H1 (cell line): Measurements from ENCODE around the gene CD68. TPM values are rescaled to one million over a fixed set of nuclear protein-coding genes. Genes with fewer than 3 reads are reported as not detected.

Experiments
- CTCF ChIA-PET: fragments of 300-600 bp; sonication (Branson Sonifier 250); formaldehyde crosslinking; loops from one replicate; lab custom pipeline; 2021; ENCODE audit not compliant: partially characterized antibody; lab: Charles Lee
- POLR2A ChIA-PET: fragments of 300-600 bp; sonication (Branson Sonifier 250); formaldehyde crosslinking; loops from one replicate; lab custom pipeline; 2021; ENCODE audit warnings: inconsistent platforms; ENCODE audit not compliant: partially characterized antibody; lab: Charles Lee
- DNase-seq, 2 experiments: peaks; one replicate each; pipeline versions ENCODE4 v3.0.0 to v3.0.0-alpha.2; 2010 to 2022; ENCODE audit warnings: low spot score in 2 of 2, low read depth in 1 of 2, mixed read lengths in 1 of 2
- FAIRE-seq: peaks from 2 replicates; lab custom pipeline; 2011; peaks lifted over from hg19 to GRCh38; lab: Jason Lieb, UNC
- H2AFZ ChIP-seq: 2 replicates; pipeline ENCODE4 v1.8.1; 2012; ENCODE audit warnings: low read length, inconsistent platforms
- H2AK5ac ChIP-seq: 2 replicates; pipeline ENCODE4 v1.6.1; 2013; ENCODE audit warnings: low read depth, low read length
- H2BK120ac ChIP-seq: replicated peaks from 2 replicates; pipeline ENCODE3; 2013; ENCODE audit warnings: low read depth, low read length, inconsistent platforms
- H2BK12ac ChIP-seq: 2 replicates; pipeline ENCODE4 v1.6.1; 2013; ENCODE audit warnings: low read depth, low read length
- H2BK15ac ChIP-seq: 2 replicates; pipeline ENCODE4 v1.6.1; 2013; ENCODE audit warnings: low read length
- H2BK20ac ChIP-seq: 2 replicates; pipeline ENCODE4 v1.6.1; 2013; ENCODE audit warnings: low read length
- H2BK5ac ChIP-seq: 2 replicates; pipeline ENCODE4 v1.6.1; 2013; ENCODE audit warnings: low read depth, low read length
- H3K14ac ChIP-seq: 2 replicates; pipeline ENCODE4 v1.6.1; 2013; ENCODE audit warnings: inconsistent platforms; ENCODE audit not compliant: insufficient read length
- H3K18ac ChIP-seq: 2 replicates; pipeline ENCODE4 v1.6.1; 2013; ENCODE audit warnings: low read length; ENCODE audit errors: extremely low read depth
- H3K23ac ChIP-seq: 2 replicates; pipeline ENCODE4 v1.6.1; 2013; ENCODE audit warnings: inconsistent platforms; ENCODE audit not compliant: insufficient read length
- H3K23me2 ChIP-seq: 2 replicates; pipeline ENCODE4 v1.6.1; 2013; ENCODE audit warnings: low read depth, low read length
- H3K27ac ChIP-seq: 2 replicates; pipeline ENCODE4 v1.6.1; 2011; ENCODE audit warnings: low read depth, low read length, inconsistent platforms
- H3K27me3 ChIP-seq, 4 experiments: replicated peaks in 1 of 4; 1 replicate in 1 of 4; 2 replicates in 3 of 4; pipeline versions ENCODE4 v1.6.1 to v1.8.1; 2011 to 2013; ENCODE audit warnings: low read length in 3 of 4, mild to moderate bottlenecking in 3 of 4, inconsistent platforms in 2 of 4, mixed read lengths in 2 of 4, moderate library complexity in 1 of 4; ENCODE audit not compliant: control insufficient read depth in 3 of 4, insufficient read depth in 3 of 4; ENCODE audit errors: extremely low read depth in 1 of 4
- H3K36me3 ChIP-seq, 4 experiments: 2 replicates each; pipeline versions ENCODE4 v1.6.1 to v1.8.1; 2011 to 2013; ENCODE audit warnings: mild to moderate bottlenecking in 4 of 4, low read length in 3 of 4, moderate library complexity in 2 of 4, control low read depth in 1 of 4, inconsistent platforms in 1 of 4; ENCODE audit not compliant: insufficient read depth in 4 of 4, control insufficient read depth in 2 of 4
- H3K4ac ChIP-seq: replicated peaks from 2 replicates; pipeline ENCODE3; 2013; ENCODE audit warnings: low read length, low read depth, mixed read lengths, inconsistent platforms; ENCODE audit not compliant: insufficient read length
- H3K4me1 ChIP-seq, 4 experiments: replicated peaks in 1 of 4; 1 replicate in 1 of 4; 2 replicates in 3 of 4; pipeline versions ENCODE4 v1.6.1 to v1.8.1; 2011 to 2013; ENCODE audit warnings: low read length in 3 of 4, inconsistent platforms in 2 of 4, mixed read lengths in 1 of 4; ENCODE audit not compliant: insufficient read depth in 4 of 4, control insufficient read depth in 3 of 4
- H3K4me2 ChIP-seq, 2 experiments: 2 replicates each; pipeline versions ENCODE4 v1.6.1 to v1.8.1; 2011 to 2013; ENCODE audit warnings: low read depth in 2 of 2, low read length in 2 of 2, control low read depth in 1 of 2, inconsistent platforms in 1 of 2, mild to moderate bottlenecking in 1 of 2; ENCODE audit not compliant: insufficient read depth in 1 of 2
- H3K4me3 ChIP-seq, 4 experiments: fragments of 200-600, 300-600 bp in 1 of 4; sonication (generic), shearing (Covaris generic), sonication (Bioruptor Twin) in 1 of 4; 2 replicates each; pipeline versions ENCODE4 v1.5.1 to v1.8.1; 2011 to 2016; ENCODE audit warnings: low read length in 4 of 4, low read depth in 3 of 4, control low read depth in 2 of 4, inconsistent platforms in 2 of 4, mild to moderate bottlenecking in 2 of 4, mixed read lengths in 1 of 4, moderate library complexity in 1 of 4; ENCODE audit not compliant: insufficient read depth in 2 of 4; ENCODE audit errors: extremely low read depth in 1 of 4
- H3K56ac ChIP-seq: replicated peaks from 2 replicates; pipeline ENCODE3; 2013; ENCODE audit warnings: low read depth, mild to moderate bottlenecking, mixed read lengths, low read length, inconsistent platforms; ENCODE audit not compliant: insufficient read length
- H3K79me1 ChIP-seq: 2 replicates; pipeline ENCODE4 v1.6.1; 2013; ENCODE audit warnings: low read depth, low read length, control low read depth
- H3K79me2 ChIP-seq, 2 experiments: 2 replicates each; pipeline versions ENCODE4 v1.6.1 to v1.8.1; 2012 to 2013; ENCODE audit warnings: low read length in 2 of 2, mild to moderate bottlenecking in 2 of 2, inconsistent platforms in 1 of 2; ENCODE audit not compliant: insufficient read depth in 2 of 2, control insufficient read depth in 1 of 2
- H3K9ac ChIP-seq, 4 experiments: replicated peaks in 1 of 4; 1 replicate in 1 of 4; 2 replicates in 3 of 4; pipeline versions ENCODE4 v1.6.1 to v1.8.1; 2011 to 2013; ENCODE audit warnings: low read depth in 3 of 4, low read length in 3 of 4, control low read depth in 2 of 4, mild to moderate bottlenecking in 2 of 4, moderate library complexity in 2 of 4, inconsistent platforms in 1 of 4; ENCODE audit errors: extremely low read depth in 1 of 4
- H3K9me3 ChIP-seq, 2 experiments: 2 replicates each; pipeline versions ENCODE4 v1.6.1 to v1.8.1; 2012 to 2013; ENCODE audit warnings: mild to moderate bottlenecking in 2 of 2, moderate library complexity in 2 of 2, control low read depth in 1 of 2, inconsistent platforms in 1 of 2, low read depth in 1 of 2, low read length in 1 of 2, mixed read lengths in 1 of 2; ENCODE audit not compliant: insufficient read depth in 2 of 2
- H4K20me1 ChIP-seq, 2 experiments: replicated peaks in 1 of 2; 2 replicates each; pipeline versions ENCODE3 to v1.8.1; 2011 to 2013; ENCODE audit warnings: inconsistent platforms in 2 of 2, low read length in 2 of 2, mild to moderate bottlenecking in 1 of 2; ENCODE audit not compliant: insufficient read depth in 2 of 2, control insufficient read depth in 1 of 2
- H4K5ac ChIP-seq: 2 replicates; pipeline ENCODE4 v1.6.1; 2013; ENCODE audit warnings: low read length, low read depth, mixed read lengths, inconsistent platforms; ENCODE audit not compliant: insufficient read length
- H4K8ac ChIP-seq: 2 replicates; pipeline ENCODE4 v1.8.0; 2013; ENCODE audit warnings: mild to moderate bottlenecking, moderate library complexity, low read length, inconsistent platforms; ENCODE audit not compliant: insufficient read depth; ENCODE audit errors: extremely low read depth
- H4K91ac ChIP-seq: replicated peaks from 2 replicates; pipeline ENCODE3; 2013; ENCODE audit warnings: low read length, mixed read lengths, inconsistent platforms; ENCODE audit not compliant: insufficient read length
- CBX5 ChIP-seq: fragments of 300-800, 300-1000 bp; sonication (generic); IDR thresholded peaks from 2 replicates; pipeline ENCODE4 v1.7.1; 2016; ENCODE audit warnings: antibody characterized with exemption, low read length, low read depth
- CBX8 ChIP-seq: fragments of 300-800, 300-1000 bp; sonication (generic); IDR thresholded peaks from 2 replicates; pipeline ENCODE4 v1.7.1; 2016; ENCODE audit warnings: low read depth, low read length, borderline replicate concordance
- GABPA ChIP-seq: IDR thresholded peaks from 2 replicates; pipeline ENCODE4 v1.6.1; 2011; ENCODE audit warnings: mild to moderate bottlenecking, low read length, moderate library complexity, borderline replicate concordance; ENCODE audit not compliant: insufficient read depth
- KDM5A ChIP-seq: fragments of 200-600 bp; IDR thresholded peaks from 2 replicates; pipeline ENCODE4 v1.7.1; 2012; ENCODE audit warnings: mild to moderate bottlenecking, low read length, inconsistent platforms, mixed read lengths
- MAX ChIP-seq: IDR thresholded peaks from 2 replicates; pipeline ENCODE4 v1.6.1; 2012; ENCODE audit warnings: inconsistent platforms
- POLR2A ChIP-seq, 2 experiments: IDR thresholded peaks; 1 replicate in 1 of 2; 2 replicates in 1 of 2; pipeline ENCODE4 v1.6.1; 2011; ENCODE audit warnings: low read depth in 2 of 2, low read length in 2 of 2, mild to moderate bottlenecking in 2 of 2; ENCODE audit errors: control extremely low read depth in 1 of 2
- TAF1 ChIP-seq: IDR thresholded peaks from 2 replicates; pipeline ENCODE4 v1.6.1; 2011; ENCODE audit warnings: mild to moderate bottlenecking, low read depth, low read length
- TBP ChIP-seq: IDR thresholded peaks from 2 replicates; pipeline ENCODE4 v1.6.1; 2011; ENCODE audit warnings: low read depth, low read length, improper control_type of control experiment
- WGBS, 2 experiments: shearing (Covaris generic) in 1 of 2; methylation state at CpG; one replicate each; pipeline versions ENCODE4 v1.1.6 to v1.1.7; 2013 to 2015; ENCODE audit warnings: low lambda C conversion rate in 2 of 2, mixed read lengths in 2 of 2, inconsistent platforms in 1 of 2, low coverage in 1 of 2, missing lambda C conversion rate in 1 of 2; ENCODE audit not compliant: insufficient replicate concordance in 2 of 2, insufficient coverage in 1 of 2, insufficient read length in 1 of 2; ENCODE audit errors: extremely low coverage in 1 of 2, missing lambda C conversion rate in 1 of 2; 5-methylcytosine and 5-hydroxymethylcytosine counted together
- polyA plus RNA-seq, 7 experiments: library from polyadenylated mRNA; depleted of rRNA in 3 of 7; stranded (reverse) in 5 of 7; unstranded in 2 of 7; fragments of >200 nt in 5 of 7; fragments of 200-250 nt in 2 of 7; gene quantifications; 1 replicate in 5 of 7; 2 replicates in 1 of 7; 4 replicates in 1 of 7; pipeline versions ENCODE4 v1.2.1 to v1.2.3, GENCODE V29; 2011 to 2013; ENCODE audit warnings: missing spikeins in 2 of 7, mixed read lengths in 2 of 7
- total RNA-seq: library from RNA; stranded (reverse); fragmentation: NEBNext Ultra II Directional; extraction: Animal tissue kit (Norgen Biotek cat#: 25700); gene quantifications from 2 replicates; pipeline ENCODE4 v1.2.1, GENCODE V29; 2021
- TF ChIP-seq, protein P1 (sequence below): IDR thresholded peaks from 2 replicates; pipeline ENCODE4 v1.6.1; 2012; ENCODE audit warnings: low read length, inconsistent platforms

Gene CD68
- total and polyA plus RNA-seq, 2 of the 8 experiments (the other 6 are each of a cell fraction or from before 2014, with no cell fraction given): 0.18 TPM; not detected in 1

DNA sequence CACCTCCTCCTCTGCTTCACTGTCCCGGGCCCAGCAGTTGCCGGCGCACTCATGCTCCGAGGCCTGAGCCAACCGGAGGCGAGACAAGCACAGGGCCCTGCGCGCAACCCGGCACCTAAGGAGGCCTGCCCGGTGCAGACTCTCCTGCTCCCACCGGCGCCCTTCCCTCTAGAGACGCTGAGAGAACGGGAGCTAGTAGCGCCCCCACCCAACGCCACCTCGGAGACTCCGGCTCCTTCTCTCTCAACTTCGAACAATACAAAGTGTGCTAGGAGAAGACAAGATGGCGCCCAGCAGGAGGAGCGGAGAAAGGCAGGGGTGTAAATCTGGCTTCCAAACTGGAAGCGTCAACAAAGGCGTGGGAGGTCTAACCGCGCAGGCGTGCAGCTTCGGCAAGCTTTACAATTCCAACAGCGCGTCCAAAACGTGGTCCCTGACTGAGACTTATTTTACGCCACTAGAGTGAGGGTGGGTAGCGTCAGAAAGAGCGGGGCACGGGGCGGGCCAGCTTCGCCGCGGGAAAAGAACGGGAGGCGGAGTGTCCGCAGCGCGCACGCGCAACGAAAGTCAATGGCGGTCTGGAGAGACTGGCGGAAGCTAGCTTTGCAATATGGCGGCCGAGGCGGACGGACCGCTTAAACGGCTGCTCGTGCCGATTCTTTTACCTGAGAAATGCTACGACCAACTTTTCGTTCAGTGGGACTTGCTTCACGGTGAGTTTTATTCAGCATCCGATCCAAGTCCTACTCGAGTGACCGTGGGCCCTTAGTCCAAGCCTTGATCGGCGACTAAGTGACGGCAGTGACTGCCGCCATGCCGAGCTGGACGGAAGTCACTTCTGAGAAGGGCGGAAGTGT is 4.0 kb downstream of the CD68 start, which contains the start of gene MPDU1:
MPDU1 (plus strand) TSS at position 600 of the 857 bp plus-strand sequence; CDS start at position 611, 11 bp downstream.
- Histone ChIP-seq H2AK5ac (peak within 1 kb of the TSS; percentile 92), H3K79me2 (no peaks in the 10 kb centered on the region)
- TF ChIP-seq, protein P1, sequence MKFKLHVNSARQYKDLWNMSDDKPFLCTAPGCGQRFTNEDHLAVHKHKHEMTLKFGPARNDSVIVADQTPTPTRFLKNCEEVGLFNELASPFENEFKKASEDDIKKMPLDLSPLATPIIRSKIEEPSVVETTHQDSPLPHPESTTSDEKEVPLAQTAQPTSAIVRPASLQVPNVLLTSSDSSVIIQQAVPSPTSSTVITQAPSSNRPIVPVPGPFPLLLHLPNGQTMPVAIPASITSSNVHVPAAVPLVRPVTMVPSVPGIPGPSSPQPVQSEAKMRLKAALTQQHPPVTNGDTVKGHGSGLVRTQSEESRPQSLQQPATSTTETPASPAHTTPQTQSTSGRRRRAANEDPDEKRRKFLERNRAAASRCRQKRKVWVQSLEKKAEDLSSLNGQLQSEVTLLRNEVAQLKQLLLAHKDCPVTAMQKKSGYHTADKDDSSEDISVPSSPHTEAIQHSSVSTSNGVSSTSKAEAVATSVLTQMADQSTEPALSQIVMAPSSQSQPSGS: peak; percentile 46; the same call in 1 of the 2 replicates
- TF ChIP-seq CBX5 (no peak), KDM5A (peak; percentile 51; the same call in 1 of the 2 replicates), GABPA (peak; percentile 89; the same call in 1 of the 2 replicates), TAF1 (peak; percentile 96), MAX (peak; percentile 83), TBP (peak; percentile 90), CBX8 (no peak), POLR2A (IDR thresholded peaks at IDR 0.05; ENCODE audit: control extremely low read depth in 1 of 2, low read depth in 2 of 2, low read length in 2 of 2) (peak; percentile 75 to 94)

More for the DNA sequence above, 4.0 kb downstream of the CD68 start, which contains the start of gene MPDU1:
- Histone ChIP-seq H2AFZ (0 out of 2 replicates have a peak within 1 kb of the TSS, but pooled peaks have one; percentile 68), H3K23me2 (peaks cover 15% of the 10 kb centered on the region; the same call in 1 of the 2 replicates), H2BK5ac (peak within 1 kb of the TSS; percentile 99), H4K5ac (peak within 1 kb of the TSS; percentile 99), H3K36me3 (peaks cover 0 to 16% (median 4%) of the 10 kb centered on the region in 4 experiments; a peak in 4 of 8 replicates), H3K14ac (no peak within 1 kb of the TSS), H4K91ac (peak within 1 kb of the TSS; percentile 100), H3K56ac (peak within 1 kb of the TSS; percentile 97), H2BK20ac (no peak within 1 kb of the TSS), H3K27ac (peak within 1 kb of the TSS; percentile 98), H3K4me1 (peaks cover 0 to 19% (median 4%) of the 10 kb centered on the region in 4 experiments; a peak in 6 of 7 replicates), H3K79me1 (peaks cover 4% of the 10 kb centered on the region), H4K8ac (peak within 1 kb of the TSS; percentile 99), H3K4ac (peak within 1 kb of the TSS; percentile 86), H3K4me2 (peak within 1 kb of the TSS; percentile 67), H4K20me1 (peaks cover 0 to 2% of the 10 kb centered on the region in 2 experiments), H3K27me3 (no peaks in the 10 kb centered on the region), H3K9ac (peak within 1 kb of the TSS; percentile 59 to 100 (median 91)), H3K9me3 (no peaks in the 10 kb centered on the region), H2BK15ac (peak within 1 kb of the TSS; percentile 88), H3K4me3 (peak within 1 kb of the TSS; percentile 47 to 95 (median 70)), H3K18ac (peak within 1 kb of the TSS; percentile 99), H2BK120ac (peak within 1 kb of the TSS; percentile 95), H3K23ac (no peak within 1 kb of the TSS), H2BK12ac (peak within 1 kb of the TSS; percentile 93)
- FAIRE-seq (no peak), DNase-seq (peak in 1 of 2 experiments; percentile 95)
- WGBS, 2 experiments: 52% methylated on average over 65 of the region's 69 CpGs; no CpG with 5 or more reads in 1 of the 2 experiments
- CTCF ChIA-PET: interaction anchor here (0.6 to 2.0 kb wide), 11 partner anchors 9 to 140 kb away, joined by 3 to 8 read pairs (median 5); partner anchors contain the start of genes SENP3, TNFSF13 and TP53
- POLR2A ChIA-PET: interaction anchor here (0.7 to 28.5 kb wide), 39 partner anchors 11 to 376 kb away, joined by 3 to 1144 read pairs (median 4); partner anchors contain the start of genes ACAP1, ATP1B2, CD68 and FXR2
